Activated CD4-positive, alpha-beta T cell treated with anti-CD3 and anti-CD28 coated beads for 4 hours (primary cell): ENCODE measurements around the gene PDE6C.

Experiments used
- DNase-seq, 2 donors: peaks; one replicate each; pipeline ENCODE4 v3.0.0-alpha.2; 2020

The PDE6C gene

GRCh38 chr10:93612311-93612710, at the start of gene PDE6C:
Gene PDE6C (plus strand): TSS chr10:93612537. CDS start chr10:93612726, 189 bp downstream.
- DNase-seq: no peak

DNA sequence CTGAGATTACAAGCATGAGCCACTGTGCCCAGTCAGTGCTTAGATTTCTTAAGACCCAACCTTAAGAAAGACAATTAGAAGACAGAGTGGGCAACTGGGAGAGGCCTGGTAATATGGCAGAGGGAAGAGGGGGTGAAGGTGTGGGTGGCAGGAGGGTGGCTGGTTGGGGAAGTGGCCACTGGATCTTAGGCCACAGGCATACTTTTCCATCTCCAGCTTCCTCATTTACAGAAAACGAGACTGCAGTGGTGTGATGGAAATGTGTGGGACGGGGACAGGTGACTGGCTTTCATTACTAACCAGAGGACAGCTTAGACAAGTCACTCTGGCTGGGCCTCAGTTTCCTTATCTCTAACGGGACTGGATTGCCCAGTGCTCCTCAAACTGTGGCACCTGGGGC, 46.9 kb upstream of the PDE6C start:
- DNase-seq: no peak

GRCh38 chr10:93566435-93567276, 45.7 kb upstream of the PDE6C start, which contains the start of gene FFAR4:
Gene FFAR4 (plus strand): TSS chr10:93566665. CDS start chr10:93566721, 56 bp downstream.
- no peak for DNase-seq

- DNase-seq: no peak
These were observed 44.8 kb upstream of the PDE6C start for GRCh38 chr10:93567277-93568104.

DNA sequence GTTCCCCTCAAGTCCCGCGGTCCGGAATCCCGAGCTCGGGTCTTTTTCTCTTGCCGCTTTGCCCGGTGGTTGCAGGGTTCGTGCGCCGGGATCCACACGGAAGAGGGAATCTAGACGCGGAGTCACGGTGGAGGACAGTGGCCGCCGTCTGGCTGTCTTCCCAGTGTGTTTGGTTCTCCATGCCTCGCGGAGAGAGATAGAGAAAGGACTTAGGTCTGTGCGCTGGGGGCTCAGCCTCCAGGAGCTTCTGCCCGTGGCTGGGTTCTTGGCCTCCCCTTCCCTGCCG, 44.3 kb upstream of the PDE6C start:
- DNase-seq: no peak

- no peak for DNase-seq
These were observed 42.0 kb upstream of the PDE6C start for GRCh38 chr10:93570383-93570782.

DNA sequence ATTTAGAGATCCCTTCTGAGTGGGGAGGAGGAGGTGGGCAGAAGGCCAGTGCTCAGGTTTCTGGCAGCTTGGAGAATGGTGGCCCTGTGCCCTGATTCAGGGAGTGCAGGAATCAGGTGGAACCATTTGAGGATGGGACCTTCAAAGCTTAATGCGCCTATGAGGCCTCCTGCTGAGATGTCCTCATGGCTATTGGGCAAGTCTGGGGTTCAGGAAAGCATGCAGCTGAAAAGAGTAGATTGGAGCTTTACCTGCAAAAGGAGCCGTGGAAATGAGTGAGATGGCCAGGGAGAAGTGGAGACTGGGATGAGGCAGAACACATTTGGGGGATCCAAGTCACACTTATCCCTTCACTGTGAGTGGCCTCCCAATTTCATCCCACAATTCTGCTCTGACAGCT, 39.7 kb upstream of the PDE6C start:
- DNase-seq: no peak

GRCh38 chr10:93573051-93573909, 39.1 kb upstream of the PDE6C start:
- DNase-seq: no peak

- DNase-seq: no peak
These were observed 38.4 kb upstream of the PDE6C start for GRCh38 chr10:93573924-93574323.

DNA sequence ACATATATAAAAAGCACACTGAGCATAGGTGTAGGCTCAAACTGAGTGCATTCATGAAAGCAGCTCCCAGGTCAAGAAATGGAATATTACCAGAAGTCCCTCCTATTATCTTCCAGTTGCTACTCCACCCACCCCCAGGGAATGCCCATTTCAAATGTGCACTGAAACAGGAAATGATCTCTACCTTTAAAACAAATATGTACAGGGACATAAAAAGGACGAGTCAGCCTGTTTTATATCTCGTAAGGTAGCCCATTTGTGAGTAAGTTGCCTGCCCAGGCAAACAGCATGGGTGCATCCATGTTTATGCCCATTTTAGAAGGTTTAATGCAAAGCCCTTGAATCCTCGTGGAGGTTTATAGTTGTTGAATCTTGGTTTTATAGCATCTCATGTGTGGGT, 35.4 kb upstream of the PDE6C start:
- no peak for DNase-seq

DNA sequence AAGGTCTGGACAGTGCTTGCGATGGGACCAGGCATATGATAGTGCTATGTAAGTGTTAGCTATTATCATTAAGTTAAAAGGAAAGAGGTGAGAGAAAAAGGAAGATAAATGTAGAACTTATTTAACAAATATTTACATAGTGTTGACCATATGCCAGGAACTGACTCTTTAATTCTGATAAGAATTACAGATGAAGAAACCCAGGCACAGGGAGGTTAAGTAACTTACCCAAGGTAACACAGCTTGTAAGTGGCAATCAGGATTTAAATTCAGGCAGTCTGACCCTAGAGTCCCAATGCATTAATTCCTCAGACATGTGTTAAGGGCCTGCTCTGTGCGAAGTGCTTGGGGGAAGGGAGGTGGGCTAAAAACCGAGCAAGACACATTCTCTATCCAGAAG, 34.8 kb upstream of the PDE6C start:
- no peak for DNase-seq

- no peak for DNase-seq
These were observed 33.2 kb upstream of the PDE6C start for GRCh38 chr10:93579089-93579488.

- no peak for DNase-seq
These were observed 32.2 kb upstream of the PDE6C start for GRCh38 chr10:93579985-93580711.

DNA sequence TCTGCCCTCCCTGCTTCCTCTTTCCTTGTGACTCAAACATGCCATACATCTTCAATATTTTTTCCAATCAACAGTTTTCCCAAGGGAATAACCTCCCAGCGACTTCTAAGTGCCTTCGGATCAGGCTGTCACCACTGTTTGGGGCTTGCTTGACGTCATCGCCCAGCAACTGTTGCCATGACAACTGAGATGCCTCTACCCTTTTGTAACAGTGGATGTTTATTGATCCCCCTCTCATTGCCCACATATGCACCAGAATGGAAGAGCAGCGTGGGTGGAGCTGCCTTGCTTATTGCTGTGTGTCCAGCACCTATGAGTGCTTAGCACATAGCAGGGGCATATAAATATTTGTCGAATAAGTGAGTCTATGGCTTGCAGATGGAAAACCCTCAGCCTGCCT, 31.5 kb upstream of the PDE6C start:
- DNase-seq: no peak

GRCh38 chr10:93584445-93584844, 27.9 kb upstream of the PDE6C start:
- DNase-seq: no peak

DNA sequence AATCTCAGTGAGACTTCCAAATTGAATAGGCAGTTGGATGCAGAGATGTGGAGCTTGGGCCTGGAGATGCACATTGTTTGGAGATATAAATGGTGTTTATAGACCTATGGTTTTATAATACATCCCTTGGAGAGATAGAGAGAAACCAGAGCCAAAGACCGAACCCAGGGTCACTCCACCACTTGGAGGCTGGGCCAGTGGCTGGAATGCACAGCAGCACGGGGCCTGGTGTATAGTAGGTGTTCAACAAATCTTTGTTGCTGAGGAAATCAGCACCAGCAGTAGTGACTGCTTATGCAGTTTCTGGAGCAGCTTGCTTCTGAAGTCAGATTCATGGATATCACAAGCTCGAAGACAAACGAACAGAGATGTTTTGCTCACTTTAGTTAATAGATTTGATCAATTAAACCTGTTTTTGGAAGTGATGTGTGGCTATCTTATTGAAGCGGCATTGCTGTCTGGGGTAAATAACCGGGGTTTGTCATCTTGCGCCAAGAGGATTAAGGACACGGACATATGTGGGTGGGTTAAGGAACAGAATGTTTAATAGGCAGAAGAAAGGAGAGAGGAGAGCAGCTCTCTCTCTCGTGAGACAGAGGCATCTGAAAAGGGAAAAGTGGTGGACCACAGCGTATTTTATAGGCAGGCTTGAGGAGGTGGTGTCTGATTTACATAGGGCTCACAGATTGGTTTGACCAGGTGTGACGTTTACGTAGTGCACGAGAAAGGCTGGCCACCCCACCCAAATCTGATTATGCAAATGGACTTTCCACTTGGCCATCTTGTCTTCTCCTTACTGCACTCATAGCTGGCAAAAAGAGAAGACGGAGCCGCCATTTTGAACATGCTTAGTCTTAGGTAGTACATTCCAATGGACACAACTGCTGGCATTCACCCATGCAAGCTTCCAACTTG, 22.4 kb upstream of the PDE6C start:
- no peak for DNase-seq

GRCh38 chr10:93590638-93591037, 21.7 kb upstream of the PDE6C start:
- no peak for DNase-seq

DNA sequence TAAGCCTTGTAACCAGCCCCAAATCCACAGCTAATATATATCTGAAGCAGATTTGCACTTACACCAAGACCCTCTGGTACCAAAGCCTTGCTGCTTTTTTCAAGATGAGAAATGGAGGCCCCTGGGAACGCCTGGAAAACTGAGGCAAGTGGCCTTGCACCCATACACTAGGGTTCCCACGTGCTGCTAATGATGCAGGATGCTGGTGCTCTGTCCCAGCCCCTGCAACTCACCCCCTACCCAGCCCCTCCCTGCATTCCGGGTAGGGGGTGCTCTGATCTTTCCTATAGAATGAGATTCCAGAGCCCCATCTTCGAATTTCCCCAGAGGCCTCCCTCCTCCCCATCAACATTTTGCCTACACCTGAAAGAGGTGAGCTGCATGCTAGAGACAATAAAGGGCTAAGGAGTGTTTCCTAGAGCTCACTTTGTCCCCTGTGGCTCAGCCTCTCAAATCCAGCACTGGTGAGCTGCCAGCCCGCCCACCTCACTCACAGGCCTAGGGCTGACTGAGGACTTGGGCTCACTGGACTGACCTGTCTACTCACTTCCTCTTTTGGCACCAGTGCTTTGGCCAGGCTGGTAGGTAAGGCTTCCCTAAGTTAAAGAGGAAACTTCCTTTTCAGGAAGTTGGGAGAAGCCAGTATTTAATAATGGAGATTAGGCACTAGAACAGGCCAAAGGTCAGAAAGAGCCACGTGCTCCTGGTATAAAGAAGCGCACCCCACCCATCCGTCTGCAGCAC, 21.1 kb upstream of the PDE6C start:
- DNase-seq: no peak

- DNase-seq: no peak
These were observed 19.1 kb upstream of the PDE6C start for GRCh38 chr10:93593254-93593653.

- DNase-seq: no peak
These were observed 18.6 kb upstream of the PDE6C start for GRCh38 chr10:93593749-93594148.

- DNase-seq: no peak
These were observed 17.8 kb upstream of the PDE6C start for GRCh38 chr10:93594518-93594917.
